GM23248 (cell line): Measurements from ENCODE around the gene DUSP28. TPM values are rescaled to one million over a fixed set of nuclear protein-coding genes. Genes with fewer than 3 reads are reported as not detected.

Experiments used
- DNase-seq: peaks from one replicate; pipeline ENCODE4 v3.0.0-alpha.2; 2015
- H2AFZ ChIP-seq: fragments of 200-600 bp; sonication (generic); 2 replicates; pipeline ENCODE4 v1.6.1; 2016; ENCODE audit warnings: antibody characterized with exemption
- H3F3A ChIP-seq: fragments of 200-600 bp; sonication (generic); 2 replicates; pipeline ENCODE4 v1.6.1; 2016; ENCODE audit warnings: mild to moderate bottlenecking, antibody characterized with exemption, mixed run types; ENCODE audit not compliant: insufficient read depth
- H3K27ac ChIP-seq: fragments of 200-600 bp; sonication (generic); 2 replicates; pipeline ENCODE4 v1.5.1; 2016; ENCODE audit warnings: mild to moderate bottlenecking
- H3K27me3 ChIP-seq: fragments of 200-600 bp; sonication (generic); replicated peaks from 2 replicates; pipeline ENCODE4 v1.6.1; 2016; ENCODE audit warnings: mild to moderate bottlenecking; ENCODE audit not compliant: insufficient read depth
- H3K36me3 ChIP-seq: fragments of 200-600 bp; sonication (generic); 2 replicates; pipeline ENCODE4 v1.6.1; 2016; ENCODE audit warnings: low read depth, mild to moderate bottlenecking
- H3K4me1 ChIP-seq: fragments of 200-600 bp; sonication (generic); 2 replicates; pipeline ENCODE4 v1.6.1; 2016; ENCODE audit warnings: mild to moderate bottlenecking; ENCODE audit not compliant: insufficient read depth
- H3K4me2 ChIP-seq: fragments of 200-600 bp; sonication (generic); one replicate; pipeline ENCODE4 v1.6.1; 2016; ENCODE audit warnings: mild to moderate bottlenecking; ENCODE audit not compliant: unreplicated experiment
- H3K4me3 ChIP-seq: fragments of 200-600 bp; sonication (generic); 2 replicates; pipeline ENCODE4 v1.5.1; 2016; ENCODE audit warnings: mild to moderate bottlenecking
- H3K79me2 ChIP-seq: fragments of 200-600 bp; sonication (generic); 2 replicates; pipeline ENCODE4 v1.6.1; 2016; ENCODE audit warnings: mild to moderate bottlenecking; ENCODE audit not compliant: insufficient read depth
- H3K9ac ChIP-seq: fragments of 200-600 bp; sonication (generic); 2 replicates; pipeline ENCODE4 v1.6.1; 2016; ENCODE audit warnings: mild to moderate bottlenecking
- H3K9me2 ChIP-seq: fragments of 200-600 bp; sonication (generic); 2 replicates; pipeline ENCODE4 v1.6.1; 2016; ENCODE audit warnings: mixed run types, mild to moderate bottlenecking, moderate library complexity; ENCODE audit not compliant: insufficient read depth
- H3K9me3 ChIP-seq: fragments of 200-600 bp; sonication (generic); one replicate; pipeline ENCODE4 v1.6.1; 2017; ENCODE audit warnings: low read depth
- H4K20me1 ChIP-seq: fragments of 200-600 bp; sonication (generic); 2 replicates; pipeline ENCODE4 v1.6.0; 2016; ENCODE audit not compliant: insufficient read depth
- EZH2 ChIP-seq: fragments of 200-600 bp; sonication (generic); IDR thresholded peaks from 2 replicates; pipeline ENCODE4 v1.6.1; 2018; ENCODE audit warnings: antibody characterized with exemption, mild to moderate bottlenecking; ENCODE audit not compliant: insufficient read depth, poor library complexity, severe bottlenecking
- EZH2phosphoT487 ChIP-seq: fragments of 200-600 bp; sonication (generic); IDR thresholded peaks from 2 replicates; pipeline ENCODE4 v1.6.1; 2018; ENCODE audit warnings: antibody characterized with exemption, moderate library complexity, mild to moderate bottlenecking, low read depth; ENCODE audit not compliant: insufficient read depth
- WGBS, 2 experiments: methylation state at CpG; one replicate each; pipeline ENCODE4 v1.1.6; 2015 to 2017; ENCODE audit warnings: low lambda C conversion rate in 2 of 2, low coverage in 1 of 2; ENCODE audit errors: missing lambda C conversion rate in 2 of 2; 5-methylcytosine and 5-hydroxymethylcytosine counted together
- in situ Hi-C: fragments of 300-500 bp; cut with MboI; formaldehyde crosslinking; loops from 2 replicates; pipeline ENCODE4 v1.15.0; 2020
- polyA plus RNA-seq: library from polyadenylated mRNA; unstranded; fragments of >200 nt; fragmentation: Nextera tagmentation; extraction: Ambion mirVana; gene quantifications from 2 replicates; pipeline ENCODE4 v1.2.1, GENCODE V29; 2016
- total RNA-seq: library from RNA; depleted of rRNA; stranded (reverse); fragments of >200 nt; shearing (Covaris generic); gene quantifications from 2 replicates; pipeline ENCODE4 v1.2.3, GENCODE V29; 2014

DUSP28 gene
- total and polyA plus RNA-seq, 2 experiments from 2014 or later, result 3.2 to 4.9 TPM

- peak within 1 kb of the TSS; percentile 73 for H3K9ac ChIP-seq
- 0 to 1% methylated on average over 33 to 64 of the region's 106 CpGs for WGBS, 2 experiments
- no peaks in the 10 kb centered on the region for H3K9me2 ChIP-seq
- TF ChIP-seq EZH2 (no peak), EZH2phosphoT487 (no peak)
- 0 out of 2 replicates have a peak, but pooled peaks cover 7% of the 10 kb centered on the region for H3K79me2 ChIP-seq
- peak within 1 kb of the TSS; percentile 82 for H3K4me3 ChIP-seq
- in situ Hi-C loops, result no loop called here
- H3K4me2 ChIP-seq, result peak within 1 kb of the TSS; percentile 91
- no peaks in the 10 kb centered on the region for H4K20me1 ChIP-seq
- no peaks in the 10 kb centered on the region for H3K9me3 ChIP-seq
- peaks cover 17% of the 10 kb centered on the region for H3K4me1 ChIP-seq
- peak within 1 kb of the TSS; percentile 76 for H2AFZ ChIP-seq
- peak; percentile 71 for DNase-seq
- no peaks in the 10 kb centered on the region for H3K27me3 ChIP-seq
- peak within 1 kb of the TSS; percentile 9; the same call in 1 of the 2 replicates for H3K27ac ChIP-seq
- peaks cover under 1% of the 10 kb centered on the region for H3F3A ChIP-seq
- no peaks in the 10 kb centered on the region for H3K36me3 ChIP-seq
Measured at GRCh38 chr2:240567872-240568677, 7.9 kb downstream of the DUSP28 start, which contains the start of gene RNPEPL1. Gene RNPEPL1, plus strand, starts transcription at chr2:240568484. Its CDS starts 103 bp downstream, at chr2:240568587.

- H2AFZ ChIP-seq, result peak overlapping the region; percentile 64; the same call in 1 of the 2 replicates
- peak overlapping the region; percentile 74 for H3K4me3 ChIP-seq
- H3K36me3 ChIP-seq, result no peaks in the 10 kb centered on the region
- no peaks in the 10 kb centered on the region; the same call in 1 of the 2 replicates for H3F3A ChIP-seq
- no peaks in the 10 kb centered on the region for H3K9me3 ChIP-seq
- WGBS, 2 experiments, result 2 to 3% methylated on average over 38 to 87 of the region's 93 CpGs
- peak; percentile 75 for DNase-seq
- no peaks in the 10 kb centered on the region for H3K27me3 ChIP-seq
- H3K4me2 ChIP-seq, result peak overlapping the region; percentile 69
- in situ Hi-C loops, result no loop called here
- H3K4me1 ChIP-seq, result peaks cover 17% of the 10 kb centered on the region
- H3K9ac ChIP-seq, result peak overlapping the region; percentile 66
- H3K9me2 ChIP-seq, result no peaks in the 10 kb centered on the region
- H3K79me2 ChIP-seq, result 0 out of 2 replicates have a peak, but pooled peaks cover 7% of the 10 kb centered on the region
- H3K27ac ChIP-seq, result no peak overlapping the region
- no peaks in the 10 kb centered on the region for H4K20me1 ChIP-seq
- TF ChIP-seq EZH2 (no peak), EZH2phosphoT487 (no peak)
Measured at GRCh38 chr2:240568678-240569522, 8.7 kb downstream of the DUSP28 start.

GRCh38 chr2:240569523-240569997, 9.4 kb downstream of the DUSP28 start:
- peak overlapping the region; percentile 66; the same call in 1 of the 2 replicates for H3K9ac ChIP-seq
- H3K9me3 ChIP-seq, result no peaks in the 10 kb centered on the region

GRCh38 chr2:240569998-240570530, 9.9 kb downstream of the DUSP28 start:
- in situ Hi-C loops, result no loop called here

More at GRCh38 chr2:240569523-240569997, 9.4 kb downstream of the DUSP28 start:
- TF ChIP-seq EZH2phosphoT487 (no peak), EZH2 (no peak)
- H3F3A ChIP-seq, result no peaks in the 10 kb centered on the region; the same call in 1 of the 2 replicates
- H3K4me1 ChIP-seq, result peaks cover 17% of the 10 kb centered on the region
- peak overlapping the region; percentile 74 for H3K4me3 ChIP-seq
- in situ Hi-C loops, result no loop called here
- DNase-seq, result no peak
- H3K4me2 ChIP-seq, result peak overlapping the region; percentile 69
- 86 to 91% methylated on average over 9 of the region's 9 CpGs for WGBS, 2 experiments
- no peak overlapping the region for H3K27ac ChIP-seq
- H3K9me2 ChIP-seq, result no peaks in the 10 kb centered on the region
- H3K36me3 ChIP-seq, result no peaks in the 10 kb centered on the region
- H4K20me1 ChIP-seq, result no peaks in the 10 kb centered on the region
- 0 out of 2 replicates have a peak, but pooled peaks cover 7% of the 10 kb centered on the region for H3K79me2 ChIP-seq
- no peaks in the 10 kb centered on the region for H3K27me3 ChIP-seq
- H2AFZ ChIP-seq, result no peak overlapping the region

More at GRCh38 chr2:240569998-240570530, 9.9 kb downstream of the DUSP28 start:
- H3K79me2 ChIP-seq, result 0 out of 2 replicates have a peak, but pooled peaks cover 7% of the 10 kb centered on the region
- 84 to 86% methylated on average over 13 to 15 of the region's 15 CpGs for WGBS, 2 experiments
- no peak overlapping the region for H3K4me3 ChIP-seq
- H3K4me1 ChIP-seq, result peaks cover 17% of the 10 kb centered on the region
- H3K36me3 ChIP-seq, result no peaks in the 10 kb centered on the region
- H2AFZ ChIP-seq, result no peak overlapping the region
- DNase-seq, result no peak
- TF ChIP-seq EZH2 (no peak), EZH2phosphoT487 (no peak)
- H3K27me3 ChIP-seq, result no peaks in the 10 kb centered on the region
- no peaks in the 10 kb centered on the region for H3K9me2 ChIP-seq
- H3F3A ChIP-seq, result no peaks in the 10 kb centered on the region; the same call in 1 of the 2 replicates
- no peak overlapping the region for H3K27ac ChIP-seq
- no peaks in the 10 kb centered on the region for H3K9me3 ChIP-seq
- no peaks in the 10 kb centered on the region for H4K20me1 ChIP-seq
- H3K4me2 ChIP-seq, result no peak overlapping the region
- H3K9ac ChIP-seq, result no peak overlapping the region
